Measurements from ENCODE around the gene LRRC7.

LRRC7 gene

GRCh38 chr1:69737527-69738185 is 169.9 kb downstream of the LRRC7 start:
- no peaks in the 10 kb centered on the region for H3K9me3 ChIP-seq (ENCODE audit: insufficient read depth, low read depth, low read length)
- H3K9ac ChIP-seq (ENCODE audit: low read depth, low read length, poor library complexity, severe bottlenecking), result no peak overlapping the region
- H3F3A ChIP-seq (ENCODE audit: low read depth), result no peaks in the 10 kb centered on the region
- H3K4me1 ChIP-seq (ENCODE audit: insufficient read depth, low read length, poor library complexity, severe bottlenecking), result no peaks in the 10 kb centered on the region
- H3K4me3 ChIP-seq (ENCODE audit: low read length, poor library complexity, severe bottlenecking), result no peak overlapping the region
- peak; percentile 89 for TF ChIP-seq CTCF (conservative IDR thresholded peaks at IDR 0.05; ENCODE audit: low read length)
- TF ChIP-seq EZH2phosphoT487 (IDR thresholded peaks at IDR 0.05; ENCODE audit: borderline replicate concordance), result no peak
- no peaks in the 10 kb centered on the region for H3K36me3 ChIP-seq (ENCODE audit: insufficient read depth, low read length)
- no peaks in the 10 kb centered on the region for H3K9me2 ChIP-seq (replicated peaks; ENCODE audit: low read depth, low read length)
- no peak overlapping the region for H2AFZ ChIP-seq (ENCODE audit: low read length)
- no peaks in the 10 kb centered on the region for H4K20me1 ChIP-seq (ENCODE audit: insufficient read depth, low read length, poor library complexity, severe bottlenecking)
- no peaks in the 10 kb centered on the region for H3K27me3 ChIP-seq (ENCODE audit: insufficient read depth, low read length, poor library complexity, severe bottlenecking)
- H3K79me2 ChIP-seq (ENCODE audit: insufficient read depth, low read length), result no peaks in the 10 kb centered on the region
- H3K4me2 ChIP-seq (ENCODE audit: low read depth, low read length, poor library complexity, severe bottlenecking), result no peak overlapping the region

GRCh38 chr1:69738458-69739250 is 170.9 kb downstream of the LRRC7 start:
- no peaks in the 10 kb centered on the region for H3K79me2 ChIP-seq (ENCODE audit: insufficient read depth, low read length)
- no peak overlapping the region for H3K4me3 ChIP-seq (ENCODE audit: low read length, poor library complexity, severe bottlenecking)
- no peaks in the 10 kb centered on the region for H3F3A ChIP-seq (ENCODE audit: low read depth)
- no peak for TF ChIP-seq CTCF (conservative IDR thresholded peaks at IDR 0.05; ENCODE audit: low read length)
- TF ChIP-seq EZH2phosphoT487 (IDR thresholded peaks at IDR 0.05; ENCODE audit: borderline replicate concordance), result no peak
- no peaks in the 10 kb centered on the region for H3K36me3 ChIP-seq (ENCODE audit: insufficient read depth, low read length)
- H3K9me2 ChIP-seq (replicated peaks; ENCODE audit: low read depth, low read length), result no peaks in the 10 kb centered on the region
- H3K9me3 ChIP-seq (ENCODE audit: insufficient read depth, low read depth, low read length), result no peaks in the 10 kb centered on the region
- no peaks in the 10 kb centered on the region for H3K4me1 ChIP-seq (ENCODE audit: insufficient read depth, low read length, poor library complexity, severe bottlenecking)
- no peak overlapping the region for H3K9ac ChIP-seq (ENCODE audit: low read depth, low read length, poor library complexity, severe bottlenecking)
- no peaks in the 10 kb centered on the region for H3K27me3 ChIP-seq (ENCODE audit: insufficient read depth, low read length, poor library complexity, severe bottlenecking)
- H3K4me2 ChIP-seq (ENCODE audit: low read depth, low read length, poor library complexity, severe bottlenecking), result no peak overlapping the region
- no peaks in the 10 kb centered on the region for H4K20me1 ChIP-seq (ENCODE audit: insufficient read depth, low read length, poor library complexity, severe bottlenecking)
- no peak overlapping the region for H2AFZ ChIP-seq (ENCODE audit: low read length)

GRCh38 chr1:69739251-69739605 is 171.5 kb downstream of the LRRC7 start:
- Histone ChIP-seq H4K20me1 (ENCODE audit: insufficient read depth, low read length, poor library complexity, severe bottlenecking) (no peaks in the 10 kb centered on the region), H3K4me3 (ENCODE audit: low read length, poor library complexity, severe bottlenecking) (no peak overlapping the region), H3K9me3 (ENCODE audit: insufficient read depth, low read depth, low read length) (no peaks in the 10 kb centered on the region), H3F3A (ENCODE audit: low read depth) (no peaks in the 10 kb centered on the region), H3K36me3 (ENCODE audit: insufficient read depth, low read length) (no peaks in the 10 kb centered on the region), H2AFZ (ENCODE audit: low read length) (no peak overlapping the region), H3K4me1 (ENCODE audit: insufficient read depth, low read length, poor library complexity, severe bottlenecking) (no peaks in the 10 kb centered on the region), H3K9ac (ENCODE audit: low read depth, low read length, poor library complexity, severe bottlenecking) (no peak overlapping the region), H3K9me2 (replicated peaks; ENCODE audit: low read depth, low read length) (no peaks in the 10 kb centered on the region), H3K4me2 (ENCODE audit: low read depth, low read length, poor library complexity, severe bottlenecking) (no peak overlapping the region), H3K79me2 (ENCODE audit: insufficient read depth, low read length) (no peaks in the 10 kb centered on the region), H3K27me3 (ENCODE audit: insufficient read depth, low read length, poor library complexity, severe bottlenecking) (no peaks in the 10 kb centered on the region)
- TF ChIP-seq CTCF (conservative IDR thresholded peaks at IDR 0.05; ENCODE audit: low read length) (no peak), EZH2phosphoT487 (IDR thresholded peaks at IDR 0.05; ENCODE audit: borderline replicate concordance) (no peak)
